ENCODE results near the gene MAGI1. TPM values are rescaled to one million over a fixed set of nuclear protein-coding genes. Genes with fewer than 3 reads are reported as not detected.
A peak's percentile ranks its signal among the peaks of the same experiment; 100 is the strongest.

MAGI1 gene
- total RNA-seq, 2 donors from 2014 or later, result 38.6 to 45.1 TPM

- peaks cover 14% of the 10 kb centered on the region for H3K4me1 ChIP-seq (ENCODE audit: control insufficient read depth, insufficient read depth, low read length)
- no peak overlapping the region for H3K9ac ChIP-seq (ENCODE audit: extremely low read depth, low read length, poor library complexity, severe bottlenecking)
- H3K36me3 ChIP-seq (ENCODE audit: control insufficient read depth, insufficient read depth, low read length), result no peaks in the 10 kb centered on the region
- no peak overlapping the region for H3K4me3 ChIP-seq (ENCODE audit: low read length)
- Mint-ChIP-seq H3K27ac (peak overlapping the region; percentile 36), H3K4me1 (peaks cover 30% of the 10 kb centered on the region), H3K9me3 (no peaks in the 10 kb centered on the region), H3K36me3 (ENCODE audit: low read depth) (no peaks in the 10 kb centered on the region), H3K27me3 (ENCODE audit: insufficient read depth) (no peaks in the 10 kb centered on the region), H3K4me3 (no peak overlapping the region)
- H3K27me3 ChIP-seq (ENCODE audit: control insufficient read depth, insufficient read depth, low read length, poor library complexity, severe bottlenecking), result no peaks in the 10 kb centered on the region
- no peak for DNase-seq
- no peak overlapping the region for H3K27ac ChIP-seq (ENCODE audit: low read depth, low read length)
- 66% methylated on average over 5 of the region's 5 CpGs; no CpG with 5 or more reads in 1 of the 2 experiments for WGBS, 2 experiments (ENCODE audit: insufficient coverage in 1 of 2, insufficient read length in 1 of 2)
- no peaks in the 10 kb centered on the region for H3K9me3 ChIP-seq (ENCODE audit: control insufficient read depth, low read length)
- no peak for TF ChIP-seq CTCF (conservative IDR thresholded peaks at IDR 0.05)
Measured at GRCh38 chr3:65963787-65964677, 74.7 kb downstream of the MAGI1 start.

GRCh38 chr3:65961733-65962132 lies 77.0 kb downstream of the MAGI1 start:
- no peaks in the 10 kb centered on the region for H3K9me3 Mint-ChIP-seq
- no peak for TF ChIP-seq CTCF (conservative IDR thresholded peaks at IDR 0.05)
- no peaks in the 10 kb centered on the region for H3K27me3 Mint-ChIP-seq (ENCODE audit: insufficient read depth)
- no peak overlapping the region for H3K27ac Mint-ChIP-seq
- peaks cover 30% of the 10 kb centered on the region for H3K4me1 Mint-ChIP-seq
- DNase-seq, result no peak
- WGBS, 2 experiments (ENCODE audit: insufficient coverage in 1 of 2, insufficient read length in 1 of 2), result 94 to 100% methylated on average over 2 to 3 of the region's 3 CpGs
- Histone ChIP-seq H3K4me1 (ENCODE audit: control insufficient read depth, insufficient read depth, low read length) (peaks cover 14% of the 10 kb centered on the region), H3K27me3 (ENCODE audit: control insufficient read depth, insufficient read depth, low read length, poor library complexity, severe bottlenecking) (no peaks in the 10 kb centered on the region), H3K4me3 (ENCODE audit: low read length) (no peak overlapping the region), H3K9ac (ENCODE audit: extremely low read depth, low read length, poor library complexity, severe bottlenecking) (no peak overlapping the region), H3K9me3 (ENCODE audit: control insufficient read depth, low read length) (no peaks in the 10 kb centered on the region), H3K27ac (ENCODE audit: low read depth, low read length) (no peak overlapping the region), H3K36me3 (ENCODE audit: control insufficient read depth, insufficient read depth, low read length) (no peaks in the 10 kb centered on the region)
- no peak overlapping the region for H3K4me3 Mint-ChIP-seq
- H3K36me3 Mint-ChIP-seq (ENCODE audit: low read depth), result no peaks in the 10 kb centered on the region

GRCh38 chr3:65961128-65961527 lies 77.6 kb downstream of the MAGI1 start:
- Histone ChIP-seq H3K27me3 (ENCODE audit: control insufficient read depth, insufficient read depth, low read length, poor library complexity, severe bottlenecking) (no peaks in the 10 kb centered on the region), H3K27ac (ENCODE audit: low read depth, low read length) (no peak overlapping the region), H3K9me3 (ENCODE audit: control insufficient read depth, low read length) (no peaks in the 10 kb centered on the region), H3K4me1 (ENCODE audit: control insufficient read depth, insufficient read depth, low read length) (peaks cover 17% of the 10 kb centered on the region), H3K9ac (ENCODE audit: extremely low read depth, low read length, poor library complexity, severe bottlenecking) (no peak overlapping the region), H3K4me3 (ENCODE audit: low read length) (no peak overlapping the region), H3K36me3 (ENCODE audit: control insufficient read depth, insufficient read depth, low read length) (no peaks in the 10 kb centered on the region)
- H3K36me3 Mint-ChIP-seq (ENCODE audit: low read depth), result no peaks in the 10 kb centered on the region
- TF ChIP-seq CTCF (conservative IDR thresholded peaks at IDR 0.05), result no peak
- WGBS, 2 experiments (ENCODE audit: insufficient coverage in 1 of 2, insufficient read length in 1 of 2), result 77 to 89% methylated on average over 2 of the region's 2 CpGs
- peaks cover 34% of the 10 kb centered on the region for H3K4me1 Mint-ChIP-seq
- no peak overlapping the region for H3K27ac Mint-ChIP-seq
- DNase-seq, result no peak
- H3K9me3 Mint-ChIP-seq, result no peaks in the 10 kb centered on the region
- no peak overlapping the region for H3K4me3 Mint-ChIP-seq
- H3K27me3 Mint-ChIP-seq (ENCODE audit: insufficient read depth), result no peaks in the 10 kb centered on the region
